GM23338 (cell line): ENCODE results near the gene ZNF595. TPM values are rescaled to one million over a fixed set of nuclear protein-coding genes. Genes with fewer than 3 reads are reported as not detected.

ENCODE experiments used
- ATAC-seq: fragments of 200-7000 bp; cut with Tn5 transposase; 3 replicates; pipeline ENCODE4 v1.9.1; 2020
- DNase-seq: peaks from one replicate; pipeline ENCODE4 v3.0.0-alpha.2; 2015; ENCODE audit warnings: low spot score
- H2AFZ ChIP-seq: fragments of 200-600 bp; sonication (generic); 2 replicates; pipeline ENCODE4 v1.8.0; 2016; ENCODE audit warnings: antibody characterized with exemption, mild to moderate bottlenecking, moderate library complexity
- H3F3A ChIP-seq: fragments of 200-600 bp; sonication (generic); replicated peaks from 2 replicates; pipeline ENCODE4 v1.8.0; 2017; ENCODE audit warnings: antibody characterized with exemption, mixed run types, low read depth
- H3K27ac ChIP-seq: fragments of 200-600 bp; sonication (generic); 2 replicates; pipeline ENCODE4 v1.6.1; 2016; ENCODE audit warnings: low read depth
- H3K27me3 ChIP-seq: fragments of 200-600 bp; sonication (generic); 2 replicates; pipeline ENCODE4 v1.8.0; 2016; ENCODE audit warnings: mild to moderate bottlenecking, mixed run types, moderate library complexity; ENCODE audit not compliant: insufficient read depth
- H3K36me3 ChIP-seq: fragments of 200-600 bp; sonication (generic); 2 replicates; pipeline ENCODE4 v1.8.0; 2016; ENCODE audit warnings: mild to moderate bottlenecking; ENCODE audit not compliant: insufficient read depth
- H3K4me1 ChIP-seq: fragments of 200-600 bp; sonication (generic); 2 replicates; pipeline ENCODE4 v1.8.0; 2016; ENCODE audit warnings: mild to moderate bottlenecking, moderate library complexity; ENCODE audit not compliant: insufficient read depth
- H3K4me2 ChIP-seq: fragments of 200-600 bp; sonication (generic); 2 replicates; pipeline ENCODE4 v1.7.1; 2017; ENCODE audit warnings: mixed run types
- H3K4me3 ChIP-seq: fragments of 200-600 bp; sonication (generic); 2 replicates; pipeline ENCODE4 v1.6.1; 2016; ENCODE audit warnings: mixed run types
- H3K79me2 ChIP-seq: fragments of 200-600 bp; sonication (generic); replicated peaks from 2 replicates; pipeline ENCODE4 v1.8.0; 2017; ENCODE audit warnings: mild to moderate bottlenecking; ENCODE audit not compliant: insufficient read depth
- H3K9me2 ChIP-seq: fragments of 200-600 bp; sonication (generic); 2 replicates; pipeline ENCODE4 v1.8.0; 2017; ENCODE audit not compliant: insufficient read depth
- H4K20me1 ChIP-seq: fragments of 200-600 bp; sonication (generic); replicated peaks from 2 replicates; pipeline ENCODE4 v1.8.0; 2017; ENCODE audit warnings: mild to moderate bottlenecking; ENCODE audit not compliant: insufficient read depth
- H3K27ac Mint-ChIP-seq: 2 replicates; pipeline ENCODE4 v1.8.0; 2020; ENCODE audit warnings: inconsistent platforms, mild to moderate bottlenecking, moderate library complexity, mixed read lengths
- H3K27me3 Mint-ChIP-seq: 3 replicates; pipeline ENCODE4 v1.8.0; 2022; ENCODE audit warnings: low read depth, mild to moderate bottlenecking, moderate library complexity, mixed read lengths, inconsistent platforms; ENCODE audit not compliant: insufficient read depth, poor library complexity
- H3K36me3 Mint-ChIP-seq: 3 replicates; pipeline ENCODE4 v1.8.0; 2021; ENCODE audit warnings: low read depth, mild to moderate bottlenecking, inconsistent platforms, moderate library complexity, mixed read lengths
- H3K4me1 Mint-ChIP-seq: 3 replicates; pipeline ENCODE4 v1.8.0; 2020; ENCODE audit warnings: mild to moderate bottlenecking, inconsistent platforms, mixed read lengths
- H3K4me3 Mint-ChIP-seq: 3 replicates; pipeline ENCODE4 v1.8.0; 2021; ENCODE audit warnings: moderate library complexity, mild to moderate bottlenecking, inconsistent platforms, mixed read lengths
- H3K9me3 Mint-ChIP-seq: 3 replicates; pipeline ENCODE4 v1.8.0; 2020; ENCODE audit warnings: moderate library complexity, mild to moderate bottlenecking, inconsistent platforms, mixed read lengths
- CREB1 ChIP-seq: fragments of 250-450 bp; sonication (Bioruptor Pico); IDR thresholded peaks from 2 replicates; pipeline ENCODE4 v1.5.0; 2020; ENCODE audit warnings: low read depth, mild to moderate bottlenecking, moderate library complexity
- CTCF ChIP-seq, 2 experiments: fragments of 200-600 bp in 1 of 2; sonication (generic) in 1 of 2; conservative IDR thresholded peaks; 2 replicates each; pipeline versions ENCODE4 v1.5.1 to v1.6.1; 2016 to 2017; ENCODE audit warnings: antibody characterized with exemption in 2 of 2, low read depth in 2 of 2, mild to moderate bottlenecking in 2 of 2, moderate library complexity in 1 of 2
- ETS1 ChIP-seq: IDR thresholded peaks from 2 replicates; pipeline ENCODE4 v1.6.1; 2016; ENCODE audit warnings: antibody characterized with exemption
- EZH2 ChIP-seq: fragments of 200-600 bp; sonication (generic); IDR thresholded peaks from one replicate; pipeline ENCODE4 v1.8.0; 2017; ENCODE audit warnings: antibody characterized with exemption, mild to moderate bottlenecking, low read depth; ENCODE audit not compliant: unreplicated experiment
- EZH2phosphoT487 ChIP-seq: fragments of 200-600 bp; sonication (generic); IDR thresholded peaks from one replicate; pipeline ENCODE4 v1.8.1; 2018; ENCODE audit warnings: antibody characterized with exemption; ENCODE audit not compliant: unreplicated experiment
- JUNB ChIP-seq: IDR thresholded peaks from one replicate; pipeline ENCODE4 v1.6.1; 2016; ENCODE audit warnings: antibody characterized with exemption; ENCODE audit not compliant: unreplicated experiment
- NANOG ChIP-seq: IDR thresholded peaks from 2 replicates; pipeline ENCODE4 v1.6.1; 2016; ENCODE audit warnings: antibody characterized with exemption, borderline replicate concordance
- POLR2AphosphoS5 ChIP-seq: IDR thresholded peaks from 2 replicates; pipeline ENCODE4 v1.6.1; 2016; ENCODE audit warnings: antibody characterized with exemption, low read depth
- STAT1 ChIP-seq: IDR thresholded peaks from one replicate; pipeline ENCODE4 v1.6.1; 2016; ENCODE audit warnings: antibody characterized with exemption; ENCODE audit not compliant: unreplicated experiment
- ZNF114 ChIP-seq: fragments of 250-450 bp; sonication (Bioruptor Pico); IDR thresholded peaks from 2 replicates; pipeline ENCODE4 v1.5.0; 2020; ENCODE audit warnings: mild to moderate bottlenecking, moderate library complexity
- ZNF331 ChIP-seq: fragments of 250-450 bp; sonication (Bioruptor Pico); IDR thresholded peaks from 2 replicates; pipeline ENCODE4 v1.5.0; 2020; ENCODE audit warnings: low read depth, mild to moderate bottlenecking, moderate library complexity
- ZNF462 ChIP-seq: fragments of 250-450 bp; sonication (Bioruptor Pico); IDR thresholded peaks from 2 replicates; pipeline ENCODE4 v1.5.0; 2020; ENCODE audit warnings: mild to moderate bottlenecking, moderate library complexity
- polyA plus RNA-seq: library from polyadenylated mRNA; unstranded; fragments of >200 nt; fragmentation: Nextera tagmentation; extraction: Ambion mirVana; gene quantifications from 2 replicates; pipeline ENCODE4 v1.2.1, GENCODE V29; 2016
- total RNA-seq: library from RNA; depleted of rRNA; stranded (reverse); fragments of >200 nt; shearing (Covaris generic); gene quantifications from 2 replicates; pipeline ENCODE4 v1.2.3, GENCODE V29; 2014
- TF ChIP-seq, protein P1 (sequence below): IDR thresholded peaks from one replicate; pipeline ENCODE4 v1.6.1; 2018; ENCODE audit warnings: antibody characterized with exemption; ENCODE audit not compliant: unreplicated experiment

Gene ZNF595
- total and polyA plus RNA-seq, 2 experiments from 2014 or later: 23.2 to 31.7 TPM

DNA sequence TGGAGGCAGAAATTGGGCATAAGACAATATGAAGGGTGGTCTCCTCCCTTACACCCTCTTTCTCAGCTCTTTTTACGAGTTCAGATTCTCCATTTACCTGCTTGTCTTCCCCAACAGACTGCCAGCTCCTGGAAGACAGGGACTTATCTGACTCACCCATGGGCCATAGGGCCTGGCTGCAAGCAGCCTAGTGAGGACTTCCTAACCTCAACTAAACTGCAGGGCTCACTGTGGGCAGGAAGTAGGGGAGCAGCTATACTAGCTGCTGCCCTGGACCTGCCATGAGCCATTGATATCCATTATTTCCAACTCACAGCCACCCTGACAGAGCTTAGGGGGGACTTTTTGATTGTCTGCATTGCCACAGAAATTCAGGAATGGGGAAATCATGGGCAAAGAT is 59.6 kb downstream of the ZNF595 start:
- Mint-ChIP-seq H3K27ac (no peak overlapping the region), H3K36me3 (peaks cover 4% of the 10 kb centered on the region; the same call in 1 of the 3 replicates), H3K4me3 (no peak overlapping the region), H3K4me1 (peaks cover 2% of the 10 kb centered on the region; the same call in 1 of the 3 replicates), H3K27me3 (peaks cover 37% of the 10 kb centered on the region), H3K9me3 (peaks cover 7% of the 10 kb centered on the region; the same call in 2 of the 3 replicates)
- no peaks in the 10 kb centered on the region; the same call in 1 of the 2 replicates for H3K4me1 ChIP-seq
- H3K4me2 ChIP-seq: no peak overlapping the region
- no peak for TF ChIP-seq JUNB
- TF ChIP-seq ZNF114: no peak
- TF ChIP-seq STAT1: no peak
- no peak for TF ChIP-seq ETS1
- TF ChIP-seq ZNF331: no peak
- no peak for TF ChIP-seq EZH2phosphoT487
- no peak for TF ChIP-seq EZH2
- no peak for TF ChIP-seq CREB1
- no peak for TF ChIP-seq POLR2AphosphoS5
- no peak for TF ChIP-seq CTCF (conservative IDR thresholded peaks at IDR 0.05; ENCODE audit: low read depth in 2 of 2)
- no peak for TF ChIP-seq ZNF462 (CRISPR knock-in tag)
- TF ChIP-seq NANOG: no peak
- TF ChIP-seq, protein P1, sequence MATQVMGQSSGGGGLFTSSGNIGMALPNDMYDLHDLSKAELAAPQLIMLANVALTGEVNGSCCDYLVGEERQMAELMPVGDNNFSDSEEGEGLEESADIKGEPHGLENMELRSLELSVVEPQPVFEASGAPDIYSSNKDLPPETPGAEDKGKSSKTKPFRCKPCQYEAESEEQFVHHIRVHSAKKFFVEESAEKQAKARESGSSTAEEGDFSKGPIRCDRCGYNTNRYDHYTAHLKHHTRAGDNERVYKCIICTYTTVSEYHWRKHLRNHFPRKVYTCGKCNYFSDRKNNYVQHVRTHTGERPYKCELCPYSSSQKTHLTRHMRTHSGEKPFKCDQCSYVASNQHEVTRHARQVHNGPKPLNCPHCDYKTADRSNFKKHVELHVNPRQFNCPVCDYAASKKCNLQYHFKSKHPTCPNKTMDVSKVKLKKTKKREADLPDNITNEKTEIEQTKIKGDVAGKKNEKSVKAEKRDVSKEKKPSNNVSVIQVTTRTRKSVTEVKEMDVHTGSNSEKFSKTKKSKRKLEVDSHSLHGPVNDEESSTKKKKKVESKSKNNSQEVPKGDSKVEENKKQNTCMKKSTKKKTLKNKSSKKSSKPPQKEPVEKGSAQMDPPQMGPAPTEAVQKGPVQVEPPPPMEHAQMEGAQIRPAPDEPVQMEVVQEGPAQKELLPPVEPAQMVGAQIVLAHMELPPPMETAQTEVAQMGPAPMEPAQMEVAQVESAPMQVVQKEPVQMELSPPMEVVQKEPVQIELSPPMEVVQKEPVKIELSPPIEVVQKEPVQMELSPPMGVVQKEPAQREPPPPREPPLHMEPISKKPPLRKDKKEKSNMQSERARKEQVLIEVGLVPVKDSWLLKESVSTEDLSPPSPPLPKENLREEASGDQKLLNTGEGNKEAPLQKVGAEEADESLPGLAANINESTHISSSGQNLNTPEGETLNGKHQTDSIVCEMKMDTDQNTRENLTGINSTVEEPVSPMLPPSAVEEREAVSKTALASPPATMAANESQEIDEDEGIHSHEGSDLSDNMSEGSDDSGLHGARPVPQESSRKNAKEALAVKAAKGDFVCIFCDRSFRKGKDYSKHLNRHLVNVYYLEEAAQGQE: no peak
- no peak for DNase-seq
- no peak overlapping the region for H3K27ac ChIP-seq
- no peaks in the 10 kb centered on the region for H3K9me2 ChIP-seq
- no peaks in the 10 kb centered on the region for H3K79me2 ChIP-seq
- H3F3A ChIP-seq: no peaks in the 10 kb centered on the region
- no peak for ATAC-seq
- no peaks in the 10 kb centered on the region for H4K20me1 ChIP-seq
- peaks cover 40% of the 10 kb centered on the region for H3K27me3 ChIP-seq
- H3K36me3 ChIP-seq: no peaks in the 10 kb centered on the region
- no peak overlapping the region for H2AFZ ChIP-seq
- no peak overlapping the region for H3K4me3 ChIP-seq
